Kidney (tissue), 14 donors: ENCODE measurements around the gene HCRT. TPM values are rescaled to one million over a fixed set of nuclear protein-coding genes. Genes with fewer than 3 reads are reported as not detected.

Experiments used
- DNase-seq, 5 donors: peaks; one replicate each; pipeline ENCODE4 v3.0.0-alpha.2; 2013 to 2020
- FAIRE-seq: peaks from 2 replicates; lab custom pipeline; 2012; peaks lifted over from hg19 to GRCh38; lab: Jason Lieb, UNC
- H3K27ac ChIP-seq, 2 donors: one replicate each; pipeline ENCODE4 v1.7.0; 2013; ENCODE audit warnings: low read depth in 2 of 2, low read length in 2 of 2, inconsistent platforms in 1 of 2
- H3K27me3 ChIP-seq: one replicate; pipeline ENCODE4 v1.7.1; 2013; ENCODE audit warnings: low read length, inconsistent platforms; ENCODE audit not compliant: control insufficient read depth, insufficient read depth
- H3K36me3 ChIP-seq, 3 donors: one replicate each; pipeline versions ENCODE4 v1.7.0 to v1.7.1; 2013; ENCODE audit warnings: low read length in 3 of 3, control low read depth in 1 of 3, inconsistent platforms in 1 of 3; ENCODE audit not compliant: insufficient read depth in 3 of 3, control insufficient read depth in 2 of 3
- H3K4me1 ChIP-seq, 3 donors: one replicate each; pipeline versions ENCODE4 v1.7.0 to v1.7.1; 2013; ENCODE audit warnings: low read length in 3 of 3, inconsistent platforms in 1 of 3, low read depth in 1 of 3; ENCODE audit not compliant: control insufficient read depth in 2 of 3, insufficient read depth in 2 of 3
- H3K4me3 ChIP-seq, 3 donors: one replicate each; pipeline versions ENCODE4 v1.7.0 to v1.8.1; 2013; ENCODE audit warnings: low read length in 3 of 3, control low read depth in 1 of 3, inconsistent platforms in 1 of 3
- H3K9ac ChIP-seq, 3 donors: one replicate each; pipeline versions ENCODE4 v1.7.0 to v1.7.1; 2013; ENCODE audit warnings: low read length in 3 of 3, control low read depth in 1 of 3, inconsistent platforms in 1 of 3
- H3K9me3 ChIP-seq, 3 donors: one replicate each; pipeline versions ENCODE4 v1.7.0 to v1.7.1; 2013; ENCODE audit warnings: low read length in 3 of 3, control low read depth in 1 of 3, inconsistent platforms in 1 of 3; ENCODE audit not compliant: control insufficient read depth in 2 of 3, insufficient read depth in 1 of 3
- intact Hi-C: fragments of 100-400 bp; cut with DNase I; formaldehyde crosslinking; loops from one replicate; pipeline ENCODE4 v1.11.1; 2022
- polyA plus RNA-seq: library from polyadenylated mRNA; stranded (reverse); fragments of 350-450 nt; fragmentation: Illumina TruSeq; extraction: RNeasy Lipid Tissue Mini Kit (QIAGEN cat#74804); gene quantifications from one replicate; pipeline ENCODE4 v1.2.3, GENCODE V29; 2014; ENCODE audit warnings: low read depth, low replicate concordance; ENCODE audit not compliant: insufficient read depth
- total RNA-seq: library from RNA; stranded (reverse); fragmentation: NEBNext Ultra II Directional; extraction: Animal tissue kit (Norgen Biotek cat#: 25700); gene quantifications from one replicate; pipeline ENCODE4 v1.2.1, GENCODE V29; 2021
- TF ChIP-seq, protein P1 (sequence below): IDR thresholded peaks from 3 replicates; pipeline ENCODE4 v1.5.1; 2012; ENCODE audit warnings: mild to moderate bottlenecking, moderate library complexity, borderline replicate concordance; ENCODE audit not compliant: insufficient read depth; ENCODE audit errors: extremely low read depth
- donor health status: control.
- donor health status: control.
- donor health status: control.
- donor health status: control.
- donor health status: control.
- donor health status: DM: yes; HTN: yes; CAD: no.
- donor health status: Normal renal cell carcinoma (clear cell type).

The HCRT gene
- total and polyA plus RNA-seq, 2 donors from 2014 or later, result not detected

DNA sequence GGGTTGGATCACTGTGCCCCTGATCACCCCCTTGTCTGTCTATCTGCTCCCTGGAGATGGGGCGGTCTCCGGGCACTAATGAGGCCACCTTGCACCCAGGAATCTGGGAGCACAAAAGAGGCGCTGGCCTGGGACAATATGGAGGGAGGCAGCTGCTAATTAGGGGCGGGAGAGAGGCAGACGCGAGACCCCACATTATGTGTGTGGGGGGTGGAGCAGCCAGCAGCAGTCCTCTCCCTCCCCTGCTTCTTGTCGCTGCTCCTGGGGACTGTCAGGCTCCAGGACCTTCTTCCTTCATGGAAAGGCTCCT lies 324 bp upstream of the HCRT start:
- no peaks in the 10 kb centered on the region for H3K9me3 ChIP-seq
- DNase-seq (no peak), FAIRE-seq (no peak)
- H3K9ac ChIP-seq, result no peak overlapping the region
- H3K36me3 ChIP-seq, result no peaks in the 10 kb centered on the region
- H3K27ac ChIP-seq, result no peak overlapping the region
- intact Hi-C loops, result no loop called here
- peaks cover 19% of the 10 kb centered on the region for H3K27me3 ChIP-seq
- TF ChIP-seq, protein P1, sequence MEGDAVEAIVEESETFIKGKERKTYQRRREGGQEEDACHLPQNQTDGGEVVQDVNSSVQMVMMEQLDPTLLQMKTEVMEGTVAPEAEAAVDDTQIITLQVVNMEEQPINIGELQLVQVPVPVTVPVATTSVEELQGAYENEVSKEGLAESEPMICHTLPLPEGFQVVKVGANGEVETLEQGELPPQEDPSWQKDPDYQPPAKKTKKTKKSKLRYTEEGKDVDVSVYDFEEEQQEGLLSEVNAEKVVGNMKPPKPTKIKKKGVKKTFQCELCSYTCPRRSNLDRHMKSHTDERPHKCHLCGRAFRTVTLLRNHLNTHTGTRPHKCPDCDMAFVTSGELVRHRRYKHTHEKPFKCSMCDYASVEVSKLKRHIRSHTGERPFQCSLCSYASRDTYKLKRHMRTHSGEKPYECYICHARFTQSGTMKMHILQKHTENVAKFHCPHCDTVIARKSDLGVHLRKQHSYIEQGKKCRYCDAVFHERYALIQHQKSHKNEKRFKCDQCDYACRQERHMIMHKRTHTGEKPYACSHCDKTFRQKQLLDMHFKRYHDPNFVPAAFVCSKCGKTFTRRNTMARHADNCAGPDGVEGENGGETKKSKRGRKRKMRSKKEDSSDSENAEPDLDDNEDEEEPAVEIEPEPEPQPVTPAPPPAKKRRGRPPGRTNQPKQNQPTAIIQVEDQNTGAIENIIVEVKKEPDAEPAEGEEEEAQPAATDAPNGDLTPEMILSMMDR, result no peak
- peaks cover 0 to 17% (median 0%) of the 10 kb centered on the region in 3 donors for H3K4me1 ChIP-seq
- H3K4me3 ChIP-seq, result no peak overlapping the region

DNA sequence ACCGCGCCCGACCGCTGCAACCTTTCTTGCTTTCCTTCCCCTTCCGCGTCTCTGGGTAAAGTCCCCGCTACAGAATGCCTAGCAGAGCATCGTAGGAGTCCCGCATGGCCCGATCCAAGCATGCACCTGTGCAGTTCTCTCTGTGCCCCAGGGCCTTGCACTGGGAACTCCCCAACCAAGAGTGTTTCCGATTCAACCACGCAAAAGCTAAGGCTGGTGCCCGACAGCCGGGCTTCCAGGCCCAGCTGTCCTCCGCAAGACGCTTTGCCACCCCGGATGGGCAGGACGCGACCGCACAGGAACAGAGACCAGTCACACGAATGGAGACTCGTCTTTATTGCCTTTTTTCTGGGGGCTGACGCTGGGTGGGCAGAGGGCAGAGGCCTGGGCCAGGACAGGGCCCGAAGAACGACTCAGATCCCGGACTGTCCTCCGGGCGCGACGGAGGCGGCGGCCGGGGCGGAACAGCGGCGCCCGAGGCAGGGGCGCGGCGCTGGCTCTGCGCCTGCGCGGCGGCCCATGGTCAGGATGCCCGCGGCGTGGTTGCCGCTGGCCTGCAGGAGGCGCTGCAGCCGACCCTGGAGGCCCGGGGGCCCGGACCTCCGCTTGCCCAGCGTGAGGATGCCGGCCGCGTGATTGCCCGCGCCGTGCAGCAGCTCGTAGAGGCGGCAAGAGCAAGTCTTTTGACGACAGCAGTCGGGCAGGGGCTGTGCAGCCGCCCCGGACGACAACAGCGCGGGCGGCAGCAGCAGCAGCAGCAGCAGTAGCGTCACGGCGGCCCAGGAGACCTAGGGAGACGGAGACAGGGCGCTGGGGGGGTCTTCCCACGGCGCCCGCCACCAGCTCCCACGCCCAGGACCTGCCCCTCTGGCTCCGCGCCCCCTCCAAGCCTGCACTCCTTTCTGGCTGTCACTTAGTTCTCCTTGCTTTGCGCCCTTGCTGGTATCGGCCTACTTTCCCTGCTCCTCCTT lies 1.2 kb downstream of the HCRT start:
- peak overlapping the region; percentile 14 to 43 for H3K27ac ChIP-seq
- peaks cover 19% of the 10 kb centered on the region for H3K27me3 ChIP-seq
- H3K9me3 ChIP-seq, result no peaks in the 10 kb centered on the region
- H3K9ac ChIP-seq, result peak overlapping the region in 2 of 3 donors; percentile 17 to 55
- H3K4me1 ChIP-seq, result peaks cover 0 to 20% (median 0%) of the 10 kb centered on the region in 3 donors
- FAIRE-seq, result no peak
- H3K36me3 ChIP-seq, result no peaks in the 10 kb centered on the region
- peak overlapping the region; percentile 8 to 66 (median 60) for H3K4me3 ChIP-seq
- TF ChIP-seq, protein P1, result peak; percentile 84
- intact Hi-C loops, result no loop called here
- DNase-seq, result peak; percentile 80 to 88 (median 84)

DNA sequence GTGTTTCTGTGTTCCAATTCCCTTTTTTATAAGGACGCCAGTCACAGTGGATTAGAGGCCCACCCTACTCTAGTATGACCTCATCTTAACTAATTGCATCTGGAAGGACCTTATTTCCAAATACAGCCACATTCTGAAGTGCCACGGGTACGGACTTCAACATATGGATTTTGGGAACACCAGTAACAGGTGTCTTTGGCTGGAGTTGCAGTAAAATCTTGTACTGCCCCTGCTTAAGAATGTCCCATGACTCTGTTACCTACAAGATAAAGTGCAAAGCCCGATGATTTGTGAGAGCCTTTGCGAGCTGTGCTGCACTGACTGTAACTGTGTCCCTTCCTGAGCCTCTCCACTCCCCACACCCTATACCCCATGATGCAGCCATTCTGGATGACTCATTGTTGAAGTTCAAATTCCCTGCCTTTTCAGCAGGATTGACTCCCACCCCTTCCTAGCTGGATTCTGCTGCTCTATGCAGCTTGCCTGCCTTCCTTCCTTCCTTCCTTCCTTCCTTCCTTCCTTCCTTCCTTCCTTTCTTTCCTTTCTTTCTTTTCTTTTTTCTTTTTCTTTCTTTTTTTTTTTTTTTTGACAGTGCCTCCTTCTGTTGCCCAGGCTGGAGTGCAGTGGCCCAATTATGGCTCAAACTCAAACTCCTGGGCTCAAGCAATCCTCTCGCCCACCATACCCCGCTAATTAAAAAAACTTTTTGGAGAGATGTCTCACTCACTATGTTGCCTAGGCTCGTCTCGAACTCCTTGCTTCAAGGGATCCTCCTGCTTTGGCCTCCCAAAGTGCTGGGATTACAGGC lies 2.1 kb downstream of the HCRT start:
- H3K27me3 ChIP-seq, result peaks cover 19% of the 10 kb centered on the region
- intact Hi-C loops, result no loop called here
- TF ChIP-seq, protein P1, result no peak
- FAIRE-seq (no peak), DNase-seq (no peak)
- H3K4me1 ChIP-seq, result peaks cover 0 to 20% (median 0%) of the 10 kb centered on the region in 3 donors
- H3K27ac ChIP-seq, result no peak overlapping the region
- H3K36me3 ChIP-seq, result no peaks in the 10 kb centered on the region
- no peaks in the 10 kb centered on the region for H3K9me3 ChIP-seq
- H3K9ac ChIP-seq, result peak overlapping the region in 1 of 3 donors; percentile 17
- H3K4me3 ChIP-seq, result peak overlapping the region in 2 of 3 donors; percentile 60 to 66
